Measurements from ENCODE around the gene TMEM163.

The TMEM163 gene

DNA sequence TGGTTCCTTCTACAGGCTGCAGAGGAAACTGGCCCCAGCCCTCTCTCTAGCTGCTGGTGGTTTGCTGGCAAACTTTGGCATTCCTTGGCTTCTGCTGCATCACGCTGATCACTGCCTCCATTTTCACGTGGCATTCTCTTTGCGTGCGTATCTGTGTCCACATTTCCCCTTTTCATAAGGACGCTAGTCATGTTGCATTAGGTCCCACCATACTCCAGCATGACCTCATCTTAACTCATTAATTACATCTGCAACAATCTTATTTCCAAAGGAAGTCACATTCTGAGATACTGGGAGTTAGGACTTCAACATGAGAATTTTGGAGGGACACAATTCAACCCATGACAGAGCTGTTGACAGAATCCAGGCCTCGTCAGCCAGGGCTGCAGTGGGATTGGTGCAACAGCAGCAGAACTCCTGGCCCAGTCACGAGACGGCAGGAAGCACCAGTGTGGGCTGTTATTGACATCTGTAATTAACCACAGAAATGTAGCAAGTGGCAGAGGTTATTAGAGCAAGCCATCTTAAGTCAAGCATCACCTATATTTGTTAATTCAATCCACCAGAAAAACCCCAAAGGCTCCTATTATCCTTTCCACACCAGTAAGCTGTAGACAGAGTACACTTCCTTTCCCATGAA lies 132.4 kb downstream of the TMEM163 start:
- H3K27me3 ChIP-seq (replicated peaks): no peaks in the 10 kb centered on the region
- DNase-seq: no peak
- TF ChIP-seq, protein P1, sequence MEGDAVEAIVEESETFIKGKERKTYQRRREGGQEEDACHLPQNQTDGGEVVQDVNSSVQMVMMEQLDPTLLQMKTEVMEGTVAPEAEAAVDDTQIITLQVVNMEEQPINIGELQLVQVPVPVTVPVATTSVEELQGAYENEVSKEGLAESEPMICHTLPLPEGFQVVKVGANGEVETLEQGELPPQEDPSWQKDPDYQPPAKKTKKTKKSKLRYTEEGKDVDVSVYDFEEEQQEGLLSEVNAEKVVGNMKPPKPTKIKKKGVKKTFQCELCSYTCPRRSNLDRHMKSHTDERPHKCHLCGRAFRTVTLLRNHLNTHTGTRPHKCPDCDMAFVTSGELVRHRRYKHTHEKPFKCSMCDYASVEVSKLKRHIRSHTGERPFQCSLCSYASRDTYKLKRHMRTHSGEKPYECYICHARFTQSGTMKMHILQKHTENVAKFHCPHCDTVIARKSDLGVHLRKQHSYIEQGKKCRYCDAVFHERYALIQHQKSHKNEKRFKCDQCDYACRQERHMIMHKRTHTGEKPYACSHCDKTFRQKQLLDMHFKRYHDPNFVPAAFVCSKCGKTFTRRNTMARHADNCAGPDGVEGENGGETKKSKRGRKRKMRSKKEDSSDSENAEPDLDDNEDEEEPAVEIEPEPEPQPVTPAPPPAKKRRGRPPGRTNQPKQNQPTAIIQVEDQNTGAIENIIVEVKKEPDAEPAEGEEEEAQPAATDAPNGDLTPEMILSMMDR (IDR thresholded peaks at IDR 0.05; ENCODE audit: low read depth, low read length, missing control alignments): no peak
- in situ Hi-C loops (cut with HindIII; ENCODE audit: low pct_ligation_motif_present, low sequenced_read_pairs): no loop called here
- no peaks in the 10 kb centered on the region for H3K36me3 ChIP-seq (replicated peaks)
- no peak overlapping the region for H3K4me3 ChIP-seq (ENCODE audit: low read depth, low read length)
- no peak overlapping the region for H3K27ac ChIP-seq

GRCh38 chr2:134583997-134584520 lies 134.7 kb downstream of the TMEM163 start:
- no peak for DNase-seq
- no peaks in the 10 kb centered on the region for H3K36me3 ChIP-seq (replicated peaks)
- H3K27ac ChIP-seq: no peak overlapping the region
- no peaks in the 10 kb centered on the region for H3K27me3 ChIP-seq (replicated peaks)
- no peak overlapping the region for H3K4me3 ChIP-seq (ENCODE audit: low read depth, low read length)
- TF ChIP-seq, protein P1 (IDR thresholded peaks at IDR 0.05; ENCODE audit: low read depth, low read length, missing control alignments): no peak
- in situ Hi-C loops (cut with HindIII; ENCODE audit: low pct_ligation_motif_present, low sequenced_read_pairs): no loop called here

DNA sequence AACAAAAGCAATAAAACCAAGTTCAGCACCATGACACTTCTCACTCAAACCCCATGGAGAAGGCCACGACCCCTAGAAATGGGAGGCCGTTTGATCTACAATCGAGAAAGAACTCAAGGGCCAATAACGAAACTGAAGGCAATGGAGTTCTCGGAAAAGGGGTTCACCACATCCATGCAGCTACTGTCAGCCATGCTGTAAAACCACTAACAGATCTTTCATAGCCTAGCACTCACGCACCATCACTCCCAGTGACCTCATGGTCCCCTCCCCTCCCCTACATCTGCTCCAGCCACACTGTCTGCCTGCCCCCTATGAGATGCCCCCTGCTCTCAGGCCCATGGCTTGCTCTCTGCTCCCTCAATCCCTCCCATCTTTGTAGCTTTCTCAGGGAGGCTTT lies 135.3 kb downstream of the TMEM163 start:
- in situ Hi-C loops (cut with HindIII; ENCODE audit: low pct_ligation_motif_present, low sequenced_read_pairs): no loop called here
- no peak for DNase-seq
- no peaks in the 10 kb centered on the region for H3K27me3 ChIP-seq (replicated peaks)
- TF ChIP-seq, protein P1 (IDR thresholded peaks at IDR 0.05; ENCODE audit: low read depth, low read length, missing control alignments): no peak
- H3K27ac ChIP-seq: no peak overlapping the region
- H3K36me3 ChIP-seq (replicated peaks): no peaks in the 10 kb centered on the region
- no peak overlapping the region for H3K4me3 ChIP-seq (ENCODE audit: low read depth, low read length)

DNA sequence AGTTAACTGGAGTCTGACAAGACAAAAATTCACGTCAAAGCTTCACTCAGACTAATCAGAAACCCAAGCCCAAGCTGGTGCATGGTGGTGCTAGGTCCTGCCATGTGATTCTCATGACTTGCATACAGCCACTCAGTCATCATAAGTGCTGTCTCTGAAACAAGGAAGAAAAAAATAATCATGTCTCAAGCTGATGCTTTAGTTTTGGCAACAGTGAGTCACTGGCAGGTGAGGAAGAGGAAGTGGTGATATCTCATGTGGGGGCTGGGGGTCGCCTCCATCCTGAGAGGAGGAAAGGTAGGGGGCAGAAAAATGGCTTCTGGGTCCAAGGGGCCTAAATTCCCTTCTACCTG lies 136.3 kb downstream of the TMEM163 start:
- Histone ChIP-seq H3K27ac (no peak overlapping the region), H3K27me3 (replicated peaks) (no peaks in the 10 kb centered on the region), H3K36me3 (replicated peaks) (no peaks in the 10 kb centered on the region), H3K4me3 (ENCODE audit: low read depth, low read length) (no peak overlapping the region)
- in situ Hi-C loops (cut with HindIII; ENCODE audit: low pct_ligation_motif_present, low sequenced_read_pairs): no loop called here
- TF ChIP-seq, protein P1 (IDR thresholded peaks at IDR 0.05; ENCODE audit: low read depth, low read length, missing control alignments): no peak
- no peak for DNase-seq

DNA sequence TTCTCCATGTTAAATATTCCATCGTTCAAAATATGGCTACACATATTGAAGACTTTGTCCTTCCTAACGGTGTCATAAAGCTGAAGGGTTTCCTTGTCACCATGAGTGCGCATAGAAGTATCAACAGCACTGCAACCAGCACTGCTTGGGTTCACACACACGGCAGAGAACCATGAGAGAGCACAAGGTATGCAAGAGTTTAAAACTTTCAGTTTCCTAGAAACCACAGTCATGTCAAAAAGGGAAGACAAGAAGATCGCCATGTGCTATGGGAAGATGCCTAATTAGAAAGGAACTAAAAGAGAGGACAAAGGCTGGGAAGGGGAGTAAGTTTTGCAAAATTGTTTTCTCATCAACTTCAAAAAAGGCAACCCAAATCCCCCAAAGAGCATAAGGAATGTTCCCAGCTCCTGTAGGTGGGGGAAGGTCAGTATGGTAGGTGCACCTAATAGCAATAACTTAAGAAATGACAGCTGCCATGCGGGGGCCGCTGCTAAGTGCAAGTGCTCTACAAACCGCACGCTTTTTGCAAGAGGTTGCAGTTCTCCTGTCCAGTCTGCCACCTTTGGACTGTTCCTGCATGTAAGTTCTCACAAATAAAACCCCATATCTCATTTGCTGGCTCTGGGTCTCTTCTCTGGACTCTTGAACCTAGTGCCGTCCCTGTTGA lies 136.8 kb downstream of the TMEM163 start:
- Histone ChIP-seq H3K27me3 (replicated peaks) (no peaks in the 10 kb centered on the region), H3K27ac (no peak overlapping the region), H3K4me3 (ENCODE audit: low read depth, low read length) (no peak overlapping the region), H3K36me3 (replicated peaks) (no peaks in the 10 kb centered on the region)
- in situ Hi-C loops (cut with HindIII; ENCODE audit: low pct_ligation_motif_present, low sequenced_read_pairs): no loop called here
- TF ChIP-seq, protein P1 (IDR thresholded peaks at IDR 0.05; ENCODE audit: low read depth, low read length, missing control alignments): no peak
- DNase-seq: no peak

Measured in brain microvascular endothelial cell (primary cell).